ENCODE data around the gene TPI1.

TPI1 gene

GRCh38 chr12:6836851-6837250, 30.5 kb upstream of the TPI1 start:
- Histone ChIP-seq H3K36me3 (ENCODE audit: control insufficient read depth, insufficient read depth, low read length) (no peaks in the 10 kb centered on the region), H3K27ac (ENCODE audit: insufficient read depth, low read length, poor library complexity, severe bottlenecking) (no peak overlapping the region), H3K9me3 (ENCODE audit: control insufficient read depth, low read length) (no peaks in the 10 kb centered on the region), H3K27me3 (replicated peaks; ENCODE audit: control insufficient read depth, insufficient read depth, low read length, poor library complexity, severe bottlenecking) (no peaks in the 10 kb centered on the region), H3K4me3 (ENCODE audit: insufficient read depth, low read depth, low read length, poor library complexity, severe bottlenecking) (no peak overlapping the region), H3K4me1 (ENCODE audit: control insufficient read depth, insufficient read depth, low read length, poor library complexity, severe bottlenecking) (no peaks in the 10 kb centered on the region)
- DNase-seq, result no peak

- H3K27ac ChIP-seq (ENCODE audit: insufficient read depth, low read length, poor library complexity, severe bottlenecking), result no peak overlapping the region
- H3K9me3 ChIP-seq (ENCODE audit: control insufficient read depth, low read length), result no peaks in the 10 kb centered on the region
- no peaks in the 10 kb centered on the region for H3K27me3 ChIP-seq (replicated peaks; ENCODE audit: control insufficient read depth, insufficient read depth, low read length, poor library complexity, severe bottlenecking)
- H3K4me3 ChIP-seq (ENCODE audit: insufficient read depth, low read depth, low read length, poor library complexity, severe bottlenecking), result no peak overlapping the region
- no peak for DNase-seq
- H3K36me3 ChIP-seq (ENCODE audit: control insufficient read depth, insufficient read depth, low read length), result no peaks in the 10 kb centered on the region
- H3K4me1 ChIP-seq (ENCODE audit: control insufficient read depth, insufficient read depth, low read length, poor library complexity, severe bottlenecking), result no peaks in the 10 kb centered on the region
Observed at GRCh38 chr12:6837370-6838060, 29.8 kb upstream of the TPI1 start.

DNA sequence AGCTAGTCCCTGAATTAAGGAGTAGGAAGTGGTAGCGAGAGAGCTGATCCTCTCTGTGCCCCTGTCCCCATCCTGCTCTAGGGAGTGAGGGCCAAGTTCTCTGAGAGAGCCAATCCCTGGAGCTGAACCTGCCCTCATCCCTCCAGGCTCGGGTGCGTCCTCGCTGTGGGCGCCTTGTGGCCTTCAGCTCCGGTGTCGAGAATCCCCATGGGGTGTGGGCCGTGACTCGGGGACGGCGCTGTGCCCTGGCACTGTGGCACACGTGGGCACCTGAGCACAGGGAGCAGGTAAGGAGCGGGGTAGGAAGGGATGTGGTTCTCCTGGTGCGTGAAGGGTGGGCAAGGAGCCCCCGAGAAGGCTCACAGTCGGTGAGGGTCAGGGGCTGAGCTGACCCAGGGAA, 28.5 kb upstream of the TPI1 start:
- Histone ChIP-seq H3K4me3 (ENCODE audit: insufficient read depth, low read depth, low read length, poor library complexity, severe bottlenecking) (no peak overlapping the region), H3K9me3 (ENCODE audit: control insufficient read depth, low read length) (no peaks in the 10 kb centered on the region), H3K27ac (ENCODE audit: insufficient read depth, low read length, poor library complexity, severe bottlenecking) (no peak overlapping the region), H3K27me3 (replicated peaks; ENCODE audit: control insufficient read depth, insufficient read depth, low read length, poor library complexity, severe bottlenecking) (no peaks in the 10 kb centered on the region), H3K4me1 (ENCODE audit: control insufficient read depth, insufficient read depth, low read length, poor library complexity, severe bottlenecking) (no peaks in the 10 kb centered on the region), H3K36me3 (ENCODE audit: control insufficient read depth, insufficient read depth, low read length) (no peaks in the 10 kb centered on the region)
- DNase-seq, result no peak

DNA sequence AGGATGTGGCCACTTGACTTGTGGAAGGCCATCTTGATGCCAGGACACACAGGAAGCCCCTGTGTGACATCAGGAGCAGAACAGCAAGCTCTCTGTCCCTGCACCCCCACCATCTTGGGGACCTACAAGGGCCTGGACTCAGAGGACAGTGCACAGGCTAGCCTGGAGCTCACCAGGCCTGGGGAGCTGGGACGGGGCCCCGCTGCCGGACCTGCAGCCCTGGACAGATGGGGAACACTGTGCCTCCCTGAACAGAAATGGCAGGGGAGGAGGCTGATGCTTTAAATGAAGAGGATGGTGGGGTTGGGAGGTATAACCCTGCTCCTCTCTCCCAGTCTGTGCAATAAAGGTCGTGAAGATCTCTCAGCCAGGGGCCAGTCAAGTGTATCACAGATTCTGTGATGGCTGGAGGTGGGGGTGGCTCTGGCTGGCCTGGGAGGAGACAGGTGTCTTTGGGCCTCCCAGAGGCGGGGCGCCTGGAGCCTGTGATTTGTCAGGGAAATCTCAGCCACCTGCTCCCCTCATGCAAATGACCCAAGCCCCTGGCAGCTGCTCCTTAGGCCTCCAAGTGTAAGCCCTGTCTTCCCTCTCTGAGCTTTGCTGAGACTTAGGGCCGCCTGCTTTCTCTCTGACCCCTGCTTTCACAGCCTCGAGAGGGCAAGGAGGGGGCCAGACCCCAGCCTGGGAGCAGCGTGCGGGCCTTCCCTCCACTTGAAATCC, 27.7 kb upstream of the TPI1 start:
- no peaks in the 10 kb centered on the region for H3K9me3 ChIP-seq (ENCODE audit: control insufficient read depth, low read length)
- H3K36me3 ChIP-seq (ENCODE audit: control insufficient read depth, insufficient read depth, low read length), result no peaks in the 10 kb centered on the region
- H3K27ac ChIP-seq (ENCODE audit: insufficient read depth, low read length, poor library complexity, severe bottlenecking), result no peak overlapping the region
- DNase-seq, result no peak
- H3K27me3 ChIP-seq (replicated peaks; ENCODE audit: control insufficient read depth, insufficient read depth, low read length, poor library complexity, severe bottlenecking), result no peaks in the 10 kb centered on the region
- H3K4me3 ChIP-seq (ENCODE audit: insufficient read depth, low read depth, low read length, poor library complexity, severe bottlenecking), result no peak overlapping the region
- no peaks in the 10 kb centered on the region for H3K4me1 ChIP-seq (ENCODE audit: control insufficient read depth, insufficient read depth, low read length, poor library complexity, severe bottlenecking)

DNA sequence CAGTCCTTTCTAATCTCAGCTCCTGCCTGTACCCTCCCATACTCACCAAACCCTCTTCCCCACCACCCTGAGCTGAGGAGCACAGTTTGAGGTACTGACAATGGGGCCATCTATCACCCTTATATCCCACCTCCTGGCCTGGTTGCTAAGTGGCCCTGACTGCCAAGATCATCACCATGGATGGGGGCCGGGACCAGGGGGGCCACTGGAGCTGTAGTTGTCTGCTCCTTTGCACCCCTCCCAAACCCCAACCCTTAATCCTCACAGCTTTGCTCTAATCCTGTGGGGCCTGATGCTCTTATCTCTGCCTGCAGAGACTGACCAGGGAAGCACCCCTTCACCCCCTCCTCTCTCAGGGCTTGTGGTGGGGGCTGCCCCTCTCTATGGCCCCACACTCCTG, 27.0 kb upstream of the TPI1 start:
- Histone ChIP-seq H3K4me1 (ENCODE audit: control insufficient read depth, insufficient read depth, low read length, poor library complexity, severe bottlenecking) (no peaks in the 10 kb centered on the region), H3K4me3 (ENCODE audit: insufficient read depth, low read depth, low read length, poor library complexity, severe bottlenecking) (no peak overlapping the region), H3K27ac (ENCODE audit: insufficient read depth, low read length, poor library complexity, severe bottlenecking) (no peak overlapping the region), H3K36me3 (ENCODE audit: control insufficient read depth, insufficient read depth, low read length) (no peaks in the 10 kb centered on the region), H3K27me3 (replicated peaks; ENCODE audit: control insufficient read depth, insufficient read depth, low read length, poor library complexity, severe bottlenecking) (no peaks in the 10 kb centered on the region), H3K9me3 (ENCODE audit: control insufficient read depth, low read length) (no peaks in the 10 kb centered on the region)
- DNase-seq, result no peak

DNA sequence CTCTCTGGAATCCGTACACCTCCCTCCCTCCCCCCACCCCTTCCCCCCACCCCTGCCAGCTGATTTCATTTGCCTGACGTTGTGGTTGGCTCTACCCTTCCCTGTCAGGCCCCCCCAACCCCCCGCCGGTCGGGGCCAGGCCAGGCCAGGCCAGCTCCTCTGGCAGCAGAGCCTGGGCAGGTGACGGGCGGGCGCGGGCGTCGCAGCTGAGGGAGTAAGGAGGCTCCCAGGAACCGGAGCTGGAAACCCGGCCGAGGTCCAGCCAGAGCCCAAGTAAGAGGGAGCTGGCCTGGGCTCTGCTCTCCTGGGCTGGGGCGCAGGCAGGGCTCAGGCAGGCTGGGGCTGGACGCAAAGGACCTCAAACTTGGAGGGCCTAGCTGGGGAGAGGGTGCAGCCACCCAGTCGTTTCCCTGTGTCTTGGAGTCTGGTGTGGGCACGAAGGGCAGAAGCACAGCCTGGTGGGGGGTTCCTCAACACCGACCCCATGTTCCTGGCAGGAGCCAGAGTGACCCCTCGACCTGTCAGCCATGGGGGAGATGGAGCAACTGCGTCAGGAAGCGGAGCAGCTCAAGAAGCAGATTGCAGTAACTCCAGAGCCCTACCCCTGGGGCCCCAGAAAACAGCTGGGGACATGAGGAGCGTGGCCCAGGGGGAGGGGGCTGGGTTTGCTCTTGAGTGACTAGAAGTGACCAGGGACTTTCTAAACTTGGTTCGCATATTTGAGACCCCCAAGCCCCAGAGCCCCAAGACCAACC, 26.4 kb upstream of the TPI1 start, which contains the start of gene GNB3:
GNB3 (plus strand) TSS at position 165 of the 755 bp plus-strand sequence; CDS start at position 528, 363 bp downstream.
- Histone ChIP-seq H3K4me1 (ENCODE audit: control insufficient read depth, insufficient read depth, low read length, poor library complexity, severe bottlenecking) (no peaks in the 10 kb centered on the region), H3K36me3 (ENCODE audit: control insufficient read depth, insufficient read depth, low read length) (no peaks in the 10 kb centered on the region), H3K27me3 (replicated peaks; ENCODE audit: control insufficient read depth, insufficient read depth, low read length, poor library complexity, severe bottlenecking) (no peaks in the 10 kb centered on the region), H3K27ac (ENCODE audit: insufficient read depth, low read length, poor library complexity, severe bottlenecking) (no peak within 1 kb of the TSS), H3K9me3 (ENCODE audit: control insufficient read depth, low read length) (no peaks in the 10 kb centered on the region), H3K4me3 (ENCODE audit: insufficient read depth, low read depth, low read length, poor library complexity, severe bottlenecking) (no peak within 1 kb of the TSS)
- no peak for DNase-seq

DNA sequence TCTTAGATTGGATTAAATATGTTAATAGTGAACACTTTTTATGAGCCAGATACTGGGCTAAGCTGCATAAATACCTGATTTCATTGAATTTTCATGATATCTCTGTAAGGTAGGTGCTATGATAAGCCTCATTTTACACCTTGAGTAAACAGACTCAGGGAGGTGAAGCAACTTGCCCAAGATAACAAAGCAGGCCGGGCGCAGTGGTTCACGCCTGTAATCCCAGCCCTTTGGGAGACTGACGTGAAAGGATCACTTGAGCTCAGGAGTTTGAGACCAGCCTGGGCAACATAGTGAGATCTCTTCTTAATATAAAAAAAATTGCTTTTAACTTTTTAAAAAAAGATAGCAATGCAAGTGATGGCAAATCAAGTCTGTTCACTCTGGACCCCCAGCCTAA, 25.3 kb upstream of the TPI1 start:
- Histone ChIP-seq H3K27ac (ENCODE audit: insufficient read depth, low read length, poor library complexity, severe bottlenecking) (no peak overlapping the region), H3K9me3 (ENCODE audit: control insufficient read depth, low read length) (no peaks in the 10 kb centered on the region), H3K36me3 (ENCODE audit: control insufficient read depth, insufficient read depth, low read length) (no peaks in the 10 kb centered on the region), H3K4me1 (ENCODE audit: control insufficient read depth, insufficient read depth, low read length, poor library complexity, severe bottlenecking) (no peaks in the 10 kb centered on the region), H3K4me3 (ENCODE audit: insufficient read depth, low read depth, low read length, poor library complexity, severe bottlenecking) (no peak overlapping the region), H3K27me3 (replicated peaks; ENCODE audit: control insufficient read depth, insufficient read depth, low read length, poor library complexity, severe bottlenecking) (no peaks in the 10 kb centered on the region)
- no peak for DNase-seq

GRCh38 chr12:6843118-6843902, 24.0 kb upstream of the TPI1 start:
- Histone ChIP-seq H3K27ac (ENCODE audit: insufficient read depth, low read length, poor library complexity, severe bottlenecking) (no peak overlapping the region), H3K9me3 (ENCODE audit: control insufficient read depth, low read length) (no peaks in the 10 kb centered on the region), H3K36me3 (ENCODE audit: control insufficient read depth, insufficient read depth, low read length) (no peaks in the 10 kb centered on the region), H3K4me1 (ENCODE audit: control insufficient read depth, insufficient read depth, low read length, poor library complexity, severe bottlenecking) (no peaks in the 10 kb centered on the region), H3K4me3 (ENCODE audit: insufficient read depth, low read depth, low read length, poor library complexity, severe bottlenecking) (no peak overlapping the region), H3K27me3 (replicated peaks; ENCODE audit: control insufficient read depth, insufficient read depth, low read length, poor library complexity, severe bottlenecking) (no peaks in the 10 kb centered on the region)
- no peak for DNase-seq

GRCh38 chr12:6845395-6845794, 21.9 kb upstream of the TPI1 start:
- no peak for DNase-seq
- Histone ChIP-seq H3K4me3 (ENCODE audit: insufficient read depth, low read depth, low read length, poor library complexity, severe bottlenecking) (no peak overlapping the region), H3K27me3 (replicated peaks; ENCODE audit: control insufficient read depth, insufficient read depth, low read length, poor library complexity, severe bottlenecking) (no peaks in the 10 kb centered on the region), H3K27ac (ENCODE audit: insufficient read depth, low read length, poor library complexity, severe bottlenecking) (no peak overlapping the region), H3K4me1 (ENCODE audit: control insufficient read depth, insufficient read depth, low read length, poor library complexity, severe bottlenecking) (no peaks in the 10 kb centered on the region), H3K9me3 (ENCODE audit: control insufficient read depth, low read length) (no peaks in the 10 kb centered on the region), H3K36me3 (ENCODE audit: control insufficient read depth, insufficient read depth, low read length) (no peaks in the 10 kb centered on the region)
